A549 treated with RU486 at 1 μM for 4 hours (cell line): Measurements from ENCODE around the gene SYT4. TPM values are rescaled to one million over a fixed set of nuclear protein-coding genes. Genes with fewer than 3 reads are reported as not detected.

Source experiments
- total RNA-seq: library from RNA; stranded (reverse); fragments of 200-300 nt; extraction: Qiagen RNA extraction; gene quantifications from 5 replicates; pipeline ENCODE4 v1.2.3, GENCODE V29; 2022; ENCODE audit warnings: low read depth

SYT4 gene
- total RNA-seq = not detected in 5 replicates

DNA sequence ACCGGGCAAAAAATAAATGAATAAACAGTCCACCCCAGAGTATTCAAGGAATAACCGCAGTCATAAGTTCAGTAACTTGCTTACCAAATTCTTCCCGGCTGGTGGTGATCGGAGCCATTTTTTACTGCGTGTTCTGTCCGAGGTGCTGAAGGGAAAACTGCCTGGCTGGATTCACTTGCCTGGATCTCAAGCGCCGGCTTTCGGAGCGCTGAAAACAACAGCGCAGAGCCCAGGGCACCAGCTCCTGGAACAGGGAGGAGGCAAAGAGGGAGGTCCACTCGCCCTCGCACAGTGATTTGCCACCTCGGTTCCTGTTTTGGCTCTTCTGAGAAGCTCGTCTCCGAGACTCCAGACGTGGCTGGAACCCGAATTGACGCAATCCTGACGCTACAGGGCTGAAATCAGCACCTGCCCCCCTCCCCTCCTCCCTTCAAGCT is at the start of gene SYT4:
SYT4 (minus strand) TSS at position 327 of the 437 bp plus-strand sequence; CDS start at position 118, 209 bp downstream.

Other genes starting within 250 kb of the SYT4 start
- gene RIT2, start 161.8 kb downstream of the SYT4 start, total RNA-seq = not detected in 5 replicates